HepG2 (cell line): ENCODE measurements around the gene MORN1.

Source experiments
- CEBPG ChIP-seq: IDR thresholded peaks from 2 replicates; pipeline ENCODE4 v1.6.1; 2016
- POLR2A ChIP-seq, 2 experiments: IDR thresholded peaks; 2 replicates each; pipeline ENCODE4 v1.6.1; 2011; ENCODE audit warnings: low read depth in 2 of 2, low read length in 2 of 2, mild to moderate bottlenecking in 1 of 2, moderate library complexity in 1 of 2; ENCODE audit not compliant: insufficient read depth in 1 of 2
- ZFP62 ChIP-seq: sonication (generic); formaldehyde crosslinking; IDR thresholded peaks from 2 replicates; pipeline ENCODE4 v1.4.0; 2020; ENCODE audit warnings: missing genetic modification reagents

DNA sequence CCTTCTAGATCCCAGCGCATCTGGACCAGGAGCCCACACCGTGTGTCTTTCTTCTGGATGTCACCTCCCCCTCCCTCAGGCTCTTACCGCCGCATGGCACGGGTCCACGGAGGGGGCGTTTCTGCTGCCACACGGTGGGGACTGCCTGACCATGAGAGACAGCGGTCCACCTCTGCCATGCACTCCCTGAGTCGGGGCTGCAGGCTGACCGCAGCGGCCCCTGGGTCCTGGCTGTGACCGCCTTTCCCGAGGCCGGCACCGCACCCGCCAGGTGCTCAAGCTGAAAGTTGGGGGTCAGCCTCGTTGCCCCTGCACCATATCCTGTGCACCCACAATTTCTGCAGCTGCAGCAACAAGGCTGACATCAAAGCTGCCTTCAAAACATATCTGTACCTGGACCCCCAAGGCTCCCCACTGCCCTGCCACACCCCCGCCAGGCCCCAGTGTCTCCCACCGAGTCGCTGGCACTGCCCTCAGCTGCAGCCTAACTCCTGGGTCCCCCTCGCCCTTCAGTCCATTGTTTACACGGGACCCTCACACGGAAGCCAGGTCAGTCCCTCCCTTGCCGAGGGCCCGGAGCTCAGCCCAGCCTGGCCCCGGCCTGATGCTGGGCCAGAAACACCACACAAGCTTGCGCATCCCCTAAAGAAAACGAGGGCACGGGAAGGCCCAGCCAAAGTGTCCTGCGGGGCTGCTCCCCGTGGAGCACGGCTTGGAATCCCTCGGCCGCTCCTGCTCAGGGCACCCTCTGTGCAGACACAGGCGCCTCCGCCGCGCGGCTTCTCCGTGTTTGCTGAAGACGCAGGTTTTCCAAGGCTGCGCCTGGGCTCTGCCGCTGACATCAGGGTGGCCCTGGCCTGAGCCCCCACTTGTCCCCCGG is 51.9 kb downstream of the MORN1 start:
- TF ChIP-seq CEBPG (CRISPR knock-in tag) (no peak), ZFP62 (no peak), POLR2A (IDR thresholded peaks at IDR 0.05; ENCODE audit: insufficient read depth in 1 of 2, low read depth in 2 of 2, low read length in 2 of 2) (no peak)
